T-helper 2 cell treated with Interferon-gamma antibody and Interleukin-4, amounts not matched to agents 5 μg/mL and 100 μg/mL, for 36 hours (primary cell): ENCODE measurements around the gene ADGRV1.
"Not testable (repeated sequence)": the region's sequence is repeated elsewhere in the genome, so short reads cannot be mapped to it uniquely, and the experiment has no call there.

Experiments used
- DNase-seq: peaks from one replicate; pipeline ENCODE4 v3.0.0; 2021; ENCODE audit warnings: low spot score
- H3K27ac Mint-ChIP-seq: one replicate; pipeline ENCODE4 v1.8.0; 2021; ENCODE audit warnings: mild to moderate bottlenecking, mixed read lengths
- H3K27me3 Mint-ChIP-seq: one replicate; pipeline ENCODE4 v1.8.0; 2021; ENCODE audit warnings: low read depth, mixed read lengths
- H3K36me3 Mint-ChIP-seq: one replicate; pipeline ENCODE4 v1.8.0; 2021; ENCODE audit warnings: low read depth, mixed read lengths
- H3K4me1 Mint-ChIP-seq: one replicate; pipeline ENCODE4 v1.8.0; 2021; ENCODE audit warnings: low read depth, mixed read lengths
- H3K4me3 Mint-ChIP-seq: one replicate; pipeline ENCODE4 v1.8.0; 2022; ENCODE audit warnings: mild to moderate bottlenecking, moderate library complexity, mixed read lengths
- H3K9me3 Mint-ChIP-seq: one replicate; pipeline ENCODE4 v1.8.0; 2021; ENCODE audit warnings: mixed read lengths

The ADGRV1 gene

DNA sequence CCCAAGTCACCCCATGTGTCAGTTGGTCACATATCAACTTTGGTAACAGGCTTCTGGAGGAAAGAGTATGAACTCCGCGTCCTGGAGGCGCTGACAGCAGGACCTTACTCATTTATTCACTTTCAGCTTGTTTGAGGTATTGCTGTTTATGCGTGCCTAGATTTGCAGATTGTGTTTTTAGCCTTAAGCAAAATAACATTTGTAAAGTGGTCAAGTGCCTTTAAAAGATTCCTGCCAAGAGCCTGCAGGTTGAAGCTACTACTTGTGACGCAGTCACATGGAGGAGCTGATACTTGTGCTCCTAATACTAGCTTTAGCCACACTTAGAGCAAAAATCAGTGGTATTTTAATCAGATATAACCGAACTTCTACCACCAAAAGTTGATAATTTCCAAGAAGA lies 351.3 kb downstream of the ADGRV1 start:
- H3K27ac Mint-ChIP-seq: no peak overlapping the region
- H3K4me1 Mint-ChIP-seq: peaks cover 2% of the 10 kb centered on the region
- no peak overlapping the region for H3K4me3 Mint-ChIP-seq
- peaks cover 13% of the 10 kb centered on the region for H3K27me3 Mint-ChIP-seq
- H3K36me3 Mint-ChIP-seq: no peaks in the 10 kb centered on the region
- no peak for DNase-seq
- no peaks in the 10 kb centered on the region for H3K9me3 Mint-ChIP-seq

DNA sequence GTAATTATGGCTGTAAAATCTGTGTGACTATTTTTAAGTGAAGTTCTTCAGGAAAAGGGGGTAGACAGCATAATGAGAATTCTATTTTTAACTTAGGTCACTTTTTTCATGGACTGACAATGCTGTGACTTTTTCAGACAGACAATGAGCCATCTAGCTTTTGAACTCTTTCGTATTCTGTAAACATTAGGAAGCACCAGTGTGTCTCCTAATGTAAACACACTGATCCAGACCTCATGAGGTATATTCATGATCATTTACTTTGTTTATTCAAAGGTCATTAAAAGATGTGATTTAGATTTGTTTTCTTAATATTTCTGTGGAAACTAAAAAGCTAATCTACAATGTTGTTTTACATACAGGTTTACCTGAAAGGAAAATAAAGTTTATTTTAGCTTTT lies 352.6 kb downstream of the ADGRV1 start:
- Mint-ChIP-seq H3K27me3 (peaks cover 11% of the 10 kb centered on the region), H3K9me3 (no peaks in the 10 kb centered on the region), H3K4me3 (no peak overlapping the region), H3K27ac (no peak overlapping the region), H3K36me3 (no peaks in the 10 kb centered on the region), H3K4me1 (peaks cover 2% of the 10 kb centered on the region)
- no peak for DNase-seq

DNA sequence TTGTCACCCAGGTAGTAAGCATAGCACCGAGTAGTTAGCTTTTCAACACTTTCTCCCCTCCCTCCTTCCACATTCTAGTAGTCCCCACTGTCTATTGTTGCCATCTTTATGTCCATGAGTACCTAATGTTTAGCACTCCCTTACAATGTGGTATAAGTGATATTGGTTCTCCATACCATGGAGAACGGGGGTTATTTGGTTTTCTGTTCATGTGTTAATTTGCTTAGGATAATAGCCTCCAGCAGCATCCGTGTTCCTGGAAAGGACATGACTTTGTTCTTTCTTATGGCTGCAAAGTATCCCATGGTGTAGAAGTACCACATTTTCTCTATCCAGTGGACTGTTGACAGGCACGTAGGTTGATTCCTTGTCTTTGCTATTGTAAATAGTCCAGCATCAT lies 353.9 kb downstream of the ADGRV1 start:
- no peaks in the 10 kb centered on the region for H3K36me3 Mint-ChIP-seq
- H3K27ac Mint-ChIP-seq: no peak overlapping the region
- no peak for DNase-seq
- H3K4me3 Mint-ChIP-seq: no peak overlapping the region
- no peaks in the 10 kb centered on the region for H3K9me3 Mint-ChIP-seq
- peaks cover 8% of the 10 kb centered on the region for H3K27me3 Mint-ChIP-seq
- H3K4me1 Mint-ChIP-seq: peaks cover 2% of the 10 kb centered on the region

DNA sequence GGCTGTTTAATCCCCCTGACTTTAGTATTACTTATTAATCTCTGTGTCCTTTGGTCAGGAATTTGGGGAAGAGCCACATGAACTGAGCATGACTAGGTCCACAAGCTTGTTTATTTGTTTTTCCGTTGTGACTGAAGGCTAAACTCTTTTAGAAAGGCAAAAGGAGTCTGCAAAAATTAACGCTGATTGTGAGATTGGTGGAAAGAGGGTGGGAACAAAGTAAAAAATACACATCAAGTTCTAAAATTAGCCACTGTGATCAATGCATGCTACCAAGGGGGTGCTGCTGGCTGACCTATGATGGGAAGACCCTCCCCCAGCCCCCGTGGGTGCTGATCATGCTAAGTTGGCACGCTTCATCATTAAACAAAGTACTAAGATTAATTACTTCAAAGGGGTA lies 356.8 kb downstream of the ADGRV1 start:
- Mint-ChIP-seq H3K9me3 (no peaks in the 10 kb centered on the region), H3K4me1 (peaks cover 2% of the 10 kb centered on the region)

DNA sequence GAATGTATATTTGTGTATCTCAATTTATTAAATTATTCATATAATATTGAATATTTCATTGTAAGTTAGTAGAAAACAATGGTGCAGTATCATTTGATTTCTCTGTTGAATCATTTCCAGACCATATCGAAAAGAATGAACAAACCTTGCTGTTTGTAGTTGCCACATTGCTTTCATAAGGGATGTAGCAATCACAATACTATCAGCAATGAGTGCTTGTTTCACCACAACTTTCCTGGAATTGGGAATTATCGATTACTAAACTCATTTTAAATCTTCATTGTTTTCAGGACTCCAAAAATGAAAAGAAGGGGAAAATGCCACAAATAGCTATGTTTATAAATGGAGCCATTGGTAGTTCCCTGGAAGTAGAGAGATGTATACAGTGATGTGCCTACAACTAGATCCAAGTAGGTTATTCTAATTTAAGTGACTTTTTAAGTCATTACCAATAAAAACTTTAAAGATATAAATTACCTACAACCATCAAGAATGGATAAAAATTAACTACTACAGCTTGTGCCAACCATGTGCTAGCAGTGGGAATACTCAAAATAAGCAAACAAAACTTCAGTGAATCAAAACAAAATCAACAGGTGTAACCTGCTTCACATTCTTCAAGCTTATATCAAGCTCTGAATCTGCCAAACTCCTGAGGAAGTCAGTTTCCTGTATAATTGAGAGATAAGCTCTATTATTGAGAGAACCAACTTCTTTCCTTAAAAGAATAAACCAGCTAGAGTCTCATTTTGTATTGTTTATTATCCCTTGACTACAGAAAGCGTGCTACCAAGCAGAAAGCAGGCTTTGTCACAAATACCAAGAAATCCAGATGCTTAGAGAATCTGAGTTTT lies 358.6 kb downstream of the ADGRV1 start:
- no peaks in the 10 kb centered on the region for H3K9me3 Mint-ChIP-seq
- no peak overlapping the region for H3K27ac Mint-ChIP-seq
- H3K4me3 Mint-ChIP-seq: no peak overlapping the region
- no peaks in the 10 kb centered on the region for H3K4me1 Mint-ChIP-seq
- no peaks in the 10 kb centered on the region for H3K36me3 Mint-ChIP-seq
- peaks cover 11% of the 10 kb centered on the region for H3K27me3 Mint-ChIP-seq
- DNase-seq: no peak

More for the DNA sequence above, 356.8 kb downstream of the ADGRV1 start:
- H3K27ac Mint-ChIP-seq: no peak overlapping the region
- no peak overlapping the region for H3K4me3 Mint-ChIP-seq
- peaks cover 14% of the 10 kb centered on the region for H3K27me3 Mint-ChIP-seq
- DNase-seq: no peak
- no peaks in the 10 kb centered on the region for H3K36me3 Mint-ChIP-seq

DNA sequence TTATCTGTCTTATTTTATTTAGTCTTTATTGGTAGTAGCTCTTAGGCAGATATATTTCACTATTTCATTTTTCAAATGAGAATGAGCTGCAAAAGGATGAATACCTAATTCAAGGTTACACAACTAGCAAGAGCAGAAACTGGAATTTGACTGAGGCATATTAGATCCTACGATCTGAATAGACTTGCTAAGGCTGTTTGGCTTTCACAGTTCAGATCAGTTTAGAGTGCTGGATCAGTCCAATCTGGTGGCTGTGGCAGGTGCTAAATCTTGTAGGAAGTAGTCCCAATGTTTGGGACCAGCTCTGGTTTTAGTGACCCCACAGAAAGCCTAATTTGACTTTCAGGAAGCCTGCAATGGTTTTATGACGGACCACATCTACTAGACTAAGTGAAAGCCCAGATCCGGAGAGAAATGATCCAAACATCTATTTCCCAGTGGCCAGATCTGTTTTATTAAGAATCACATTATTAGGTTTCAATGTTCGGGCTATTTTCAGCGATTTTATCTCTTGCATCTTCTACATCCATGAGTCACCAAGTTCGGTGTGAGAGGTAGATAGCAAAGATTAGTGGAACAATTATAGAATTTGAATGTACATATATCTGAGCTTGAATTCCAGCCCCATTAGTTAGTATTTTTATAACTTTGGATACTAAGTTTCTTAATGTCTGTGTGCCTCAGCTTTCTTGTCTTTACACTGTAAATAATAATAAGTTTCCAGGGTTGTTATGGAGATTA lies 359.5 kb downstream of the ADGRV1 start:
- H3K27ac Mint-ChIP-seq: no peak overlapping the region
- peaks cover 11% of the 10 kb centered on the region for H3K27me3 Mint-ChIP-seq

DNA sequence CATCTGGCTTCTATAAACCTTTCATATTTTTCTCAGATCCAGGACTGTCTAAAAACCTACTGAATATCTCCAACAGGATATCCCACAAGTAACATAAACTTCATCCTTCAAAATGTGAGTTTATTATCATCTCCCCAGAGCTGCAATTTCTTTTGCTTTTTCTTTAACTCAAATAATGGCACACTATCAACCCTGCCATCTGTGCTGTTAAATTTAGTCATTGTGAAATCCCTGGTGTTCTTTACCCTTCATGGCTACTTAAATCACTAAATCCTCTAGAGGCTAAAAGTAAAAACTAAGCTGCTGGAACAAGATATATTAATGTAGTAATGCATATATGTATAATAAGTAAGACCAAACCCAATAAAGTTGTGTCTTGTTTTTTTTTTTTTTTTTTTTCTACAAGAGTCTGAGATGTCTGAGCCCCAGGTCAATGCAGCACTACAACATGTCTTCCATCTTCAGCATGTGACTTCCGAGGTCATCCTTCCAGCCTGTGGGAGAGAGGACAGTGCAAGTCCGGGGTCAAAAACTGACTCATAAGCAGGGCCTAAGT lies 362.9 kb downstream of the ADGRV1 start:
- DNase-seq: no peak
- no peaks in the 10 kb centered on the region for H3K36me3 Mint-ChIP-seq
- no peak overlapping the region for H3K4me3 Mint-ChIP-seq
- no peak overlapping the region for H3K27ac Mint-ChIP-seq
- H3K9me3 Mint-ChIP-seq: no peaks in the 10 kb centered on the region
- peaks cover 7% of the 10 kb centered on the region for H3K27me3 Mint-ChIP-seq
- no peaks in the 10 kb centered on the region for H3K4me1 Mint-ChIP-seq

More for the DNA sequence above, 359.5 kb downstream of the ADGRV1 start:
- no peaks in the 10 kb centered on the region for H3K9me3 Mint-ChIP-seq
- no peaks in the 10 kb centered on the region for H3K36me3 Mint-ChIP-seq
- no peak for DNase-seq
- H3K4me1 Mint-ChIP-seq: no peaks in the 10 kb centered on the region
- no peak overlapping the region for H3K4me3 Mint-ChIP-seq

DNA sequence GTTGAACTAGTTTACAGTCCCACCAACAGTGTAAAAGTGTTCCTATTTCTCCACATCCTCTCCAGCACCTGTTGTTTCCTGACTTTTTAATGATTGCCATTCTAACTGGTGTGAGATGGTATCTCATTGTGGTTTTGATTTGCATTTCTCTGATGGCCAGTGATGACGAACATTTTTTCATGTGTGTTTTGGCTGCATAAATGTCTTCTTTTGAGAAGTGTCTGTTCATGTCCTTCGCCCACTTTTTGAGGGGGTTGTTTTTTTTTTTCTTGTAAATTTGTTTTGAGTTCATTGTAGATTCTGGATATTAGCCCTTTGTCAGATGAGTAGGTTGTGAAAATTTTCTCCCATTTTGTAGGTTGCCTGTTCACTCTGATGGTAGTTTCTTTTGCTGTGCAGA lies 365.6 kb downstream of the ADGRV1 start:
- H3K27me3 Mint-ChIP-seq, H3K36me3 Mint-ChIP-seq, H3K4me1 Mint-ChIP-seq, H3K9me3 Mint-ChIP-seq, H3K27ac Mint-ChIP-seq, DNase-seq, H3K4me3 Mint-ChIP-seq: not testable (repeated sequence)

DNA sequence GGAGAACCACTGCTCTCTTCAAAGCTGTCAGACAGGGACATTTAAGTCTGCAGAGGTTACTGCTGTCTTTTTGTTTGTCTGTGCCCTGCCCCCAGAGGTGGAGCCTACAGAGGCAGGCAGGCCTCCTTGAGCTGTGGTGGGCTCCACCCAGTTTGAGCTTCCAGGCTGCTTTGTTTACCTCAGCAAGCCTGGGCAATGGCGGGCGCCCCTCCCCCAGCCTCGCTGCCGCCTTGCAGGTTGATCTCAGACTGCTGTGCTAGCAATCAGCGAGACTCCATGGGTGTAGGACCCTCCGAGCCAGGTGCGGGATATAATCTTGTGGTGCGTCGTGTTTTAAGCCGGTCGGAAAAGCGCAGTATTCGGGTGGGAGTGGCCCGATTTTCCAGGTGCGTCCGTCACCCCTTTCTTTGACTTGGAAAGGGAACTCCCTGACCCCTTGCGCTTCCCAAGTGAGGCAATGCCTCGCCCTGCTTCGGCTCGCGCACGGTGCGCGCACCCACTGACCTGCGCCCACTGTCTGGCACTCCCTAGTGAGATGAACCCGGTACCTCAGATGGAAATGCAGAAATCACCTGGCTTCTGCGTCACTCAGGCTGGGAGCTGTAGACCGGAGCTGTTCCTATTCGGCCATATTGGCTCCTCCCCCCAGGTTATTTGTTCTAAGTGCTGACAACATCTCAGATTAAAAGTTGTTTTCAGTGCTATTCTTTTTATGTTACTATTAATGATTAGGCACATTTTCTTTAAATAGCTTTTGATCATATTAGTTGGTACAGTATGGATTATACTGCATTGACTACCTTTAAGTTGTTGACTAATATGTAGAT lies 370.6 kb downstream of the ADGRV1 start:
- H3K9me3 Mint-ChIP-seq, H3K4me1 Mint-ChIP-seq, H3K36me3 Mint-ChIP-seq, DNase-seq, H3K27ac Mint-ChIP-seq, H3K27me3 Mint-ChIP-seq, H3K4me3 Mint-ChIP-seq: not testable (repeated sequence)

DNA sequence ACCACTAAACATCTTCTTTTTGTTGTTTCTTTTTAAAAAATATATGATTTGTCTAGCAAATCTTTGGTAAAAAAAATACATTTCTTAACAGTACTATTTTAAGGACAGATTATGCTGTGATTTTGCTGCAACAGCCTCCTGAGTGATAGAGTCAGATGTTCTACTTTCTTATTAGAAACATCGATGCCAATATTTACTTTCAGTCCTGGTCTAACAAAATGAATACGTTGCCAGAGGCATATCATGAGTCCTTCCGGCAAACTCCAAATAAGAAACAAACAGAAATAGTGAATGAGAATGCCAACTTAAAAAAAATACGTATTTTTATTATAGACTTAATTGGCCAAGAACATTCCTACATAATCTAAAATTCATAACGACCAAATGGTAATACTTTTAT lies 371.5 kb downstream of the ADGRV1 start:
- Mint-ChIP-seq H3K9me3 (no peaks in the 10 kb centered on the region), H3K27me3 (no peaks in the 10 kb centered on the region), H3K4me3 (no peak overlapping the region), H3K36me3 (no peaks in the 10 kb centered on the region), H3K27ac (no peak overlapping the region), H3K4me1 (peaks cover 10% of the 10 kb centered on the region)
- no peak for DNase-seq

DNA sequence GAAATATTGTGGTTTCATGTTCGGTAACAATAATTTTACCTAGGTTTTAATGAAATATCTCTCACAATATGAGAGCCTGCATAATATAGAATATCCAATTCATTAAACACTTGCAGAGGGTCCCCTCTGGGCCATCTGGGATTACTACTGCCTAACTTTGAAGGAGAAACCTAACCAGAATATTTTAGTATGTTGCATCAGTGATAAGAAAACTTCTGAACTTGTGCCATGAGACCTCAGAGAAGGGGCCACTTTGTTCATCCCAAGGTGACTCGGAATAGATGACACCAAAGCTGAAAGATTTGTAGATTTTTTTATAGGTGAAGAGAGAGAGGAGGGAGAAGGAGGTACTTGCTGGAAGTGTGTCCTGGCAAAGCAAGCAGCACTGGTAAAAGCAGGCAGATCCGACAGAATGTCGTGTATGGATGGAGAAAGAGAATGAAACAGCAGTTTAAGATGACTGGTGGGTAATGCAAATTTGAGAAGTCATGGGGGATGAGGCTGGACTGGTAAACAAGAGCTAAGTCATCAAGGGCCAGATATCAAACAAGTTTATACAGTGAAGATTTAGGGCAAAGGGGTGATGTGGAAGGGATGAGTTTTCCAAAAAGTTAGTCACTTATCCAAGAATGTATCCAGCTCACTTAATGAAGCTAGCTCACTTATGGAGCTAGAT lies 372.3 kb downstream of the ADGRV1 start:
- no peak for DNase-seq
- Mint-ChIP-seq H3K27me3 (no peaks in the 10 kb centered on the region), H3K4me1 (peaks cover 10% of the 10 kb centered on the region), H3K27ac (no peak overlapping the region), H3K9me3 (no peaks in the 10 kb centered on the region), H3K36me3 (no peaks in the 10 kb centered on the region), H3K4me3 (no peak overlapping the region)

DNA sequence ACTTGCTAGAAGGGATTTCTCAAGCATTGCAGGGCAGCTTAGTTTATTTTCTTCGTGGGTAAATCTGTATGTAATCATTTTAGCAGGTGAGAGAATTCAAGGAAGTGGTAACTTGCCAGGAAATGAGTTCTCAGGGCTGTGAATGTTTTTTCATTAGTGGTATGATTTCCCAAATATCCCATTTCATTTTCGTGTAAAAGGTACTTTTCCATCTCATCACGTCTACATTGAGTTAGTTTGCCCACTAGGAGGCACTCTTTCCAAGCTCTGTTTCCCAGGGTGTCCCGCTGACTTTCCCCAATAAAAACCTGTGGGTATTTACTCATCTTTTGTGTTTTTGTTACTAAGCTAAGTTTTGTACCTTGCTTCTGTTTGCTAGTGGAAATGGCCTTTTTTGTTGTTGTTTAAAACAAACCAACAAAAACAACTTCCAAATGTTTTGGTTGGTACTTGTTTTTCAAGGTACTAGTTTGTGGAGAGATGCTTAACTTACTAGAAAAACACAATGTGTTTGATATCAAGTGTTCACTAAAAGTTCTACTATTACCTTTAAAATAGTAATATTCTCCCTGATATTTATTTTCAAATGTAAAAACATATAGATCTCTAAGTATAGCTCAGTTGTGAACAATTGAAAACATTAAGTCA lies 373.6 kb downstream of the ADGRV1 start:
- peak; percentile 35 for DNase-seq
- Mint-ChIP-seq H3K36me3 (no peaks in the 10 kb centered on the region), H3K27me3 (no peaks in the 10 kb centered on the region), H3K4me1 (peaks cover 10% of the 10 kb centered on the region), H3K9me3 (no peaks in the 10 kb centered on the region), H3K4me3 (no peak overlapping the region), H3K27ac (no peak overlapping the region)

DNA sequence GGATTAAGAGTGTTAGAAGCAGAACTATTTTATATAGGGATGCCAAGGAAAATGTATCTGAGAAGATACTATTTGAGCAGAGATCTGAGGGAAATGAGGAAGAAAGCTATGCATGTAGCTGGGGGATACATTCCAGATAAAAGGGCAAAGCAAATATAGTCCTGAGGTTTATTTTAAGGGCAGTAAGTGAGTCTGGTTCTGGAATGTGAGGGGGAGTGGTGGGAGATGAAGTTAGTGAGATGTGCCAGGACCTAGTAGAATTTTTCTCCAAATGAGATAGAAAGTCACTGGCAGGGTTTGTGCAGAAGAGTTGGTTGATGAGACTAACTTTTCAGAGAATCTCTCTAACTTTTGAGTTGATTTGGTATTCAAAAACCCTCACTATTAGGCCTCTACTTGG lies 374.7 kb downstream of the ADGRV1 start:
- no peak overlapping the region for H3K27ac Mint-ChIP-seq
- H3K4me1 Mint-ChIP-seq: peaks cover 10% of the 10 kb centered on the region
- no peaks in the 10 kb centered on the region for H3K36me3 Mint-ChIP-seq

More for the DNA sequence above, 374.7 kb downstream of the ADGRV1 start:
- DNase-seq: no peak
- Mint-ChIP-seq H3K4me3 (no peak overlapping the region), H3K27me3 (no peaks in the 10 kb centered on the region), H3K9me3 (no peaks in the 10 kb centered on the region)
